Right ventricle myocardium superior (tissue), 1 donor: ENCODE results near the gene SOX6. TPM values are rescaled to one million over a fixed set of nuclear protein-coding genes. Genes with fewer than 3 reads are reported as not detected.
"Not testable (repeated sequence)": the region's sequence is repeated elsewhere in the genome, so short reads cannot be mapped to it uniquely, and the experiment has no call there.

Experiments
- ATAC-seq: fragments of 200-7000 bp; cut with Tn5 transposase; one replicate; pipeline ENCODE4 v1.9.1; 2020; ENCODE audit warnings: mild to moderate bottlenecking; ENCODE audit not compliant: poor library complexity
- DNase-seq: peaks from one replicate; pipeline ENCODE4 v3.0.0-alpha.2; 2020
- intact Hi-C: fragments of 100-400 bp; cut with DNase I; formaldehyde crosslinking; loops from one replicate; pipeline ENCODE4 v1.11.2; 2022
- total RNA-seq: library from RNA; stranded (reverse); fragmentation: NEBNext Ultra II Directional; extraction: Animal tissue kit (Norgen Biotek cat#: 25700); gene quantifications from one replicate; pipeline ENCODE4 v1.2.1, GENCODE V29; 2021
- donor health status: DM: no; HTN: yes; CAD: no; lungs with severe emphysema.

The SOX6 gene
- total RNA-seq, 1 donor from 2014 or later, result 15.8 TPM

GRCh38 chr11:15940462-15941205, 415.7 kb downstream of the SOX6 start:
- DNase-seq (no peak), ATAC-seq (no peak)
- intact Hi-C loops, result no loop called here

GRCh38 chr11:15938983-15939382, 417.4 kb downstream of the SOX6 start:
- ATAC-seq (no peak), DNase-seq (no peak)
- intact Hi-C loops, result no loop called here

- ATAC-seq, result no peak
- intact Hi-C loops, result no loop called here
- no peak for DNase-seq
Measured at GRCh38 chr11:15938121-15938611, 418.2 kb downstream of the SOX6 start.

GRCh38 chr11:15937601-15938120, 418.7 kb downstream of the SOX6 start:
- ATAC-seq (no peak), DNase-seq (no peak)
- intact Hi-C loops, result no loop called here

GRCh38 chr11:15936011-15936410, 420.3 kb downstream of the SOX6 start:
- intact Hi-C loops, result no loop called here
- no peak for ATAC-seq
- no peak for DNase-seq

- no peak for ATAC-seq
- no peak for DNase-seq
Measured at GRCh38 chr11:15935373-15935772, 421.0 kb downstream of the SOX6 start.

GRCh38 chr11:15933886-15934625, 422.3 kb downstream of the SOX6 start:
- no peak for ATAC-seq
- no peak for DNase-seq
- intact Hi-C loops, result no loop called here

More at GRCh38 chr11:15935373-15935772, 421.0 kb downstream of the SOX6 start:
- intact Hi-C loops, result no loop called here

- intact Hi-C loops, result no loop called here
- no peak for DNase-seq
- no peak for ATAC-seq
Measured at GRCh38 chr11:15932417-15932816, 423.9 kb downstream of the SOX6 start.

- ATAC-seq (no peak), DNase-seq (no peak)
- intact Hi-C loops, result no loop called here
Measured at GRCh38 chr11:15931497-15931896, 424.8 kb downstream of the SOX6 start.

- intact Hi-C loops, result no loop called here
- DNase-seq, result no peak
- no peak for ATAC-seq
Measured at GRCh38 chr11:15930442-15931025, 425.8 kb downstream of the SOX6 start.

GRCh38 chr11:15929371-15929901, 426.9 kb downstream of the SOX6 start:
- intact Hi-C loops, result no loop called here
- DNase-seq (no peak), ATAC-seq (no peak)

GRCh38 chr11:15927864-15928217, 428.5 kb downstream of the SOX6 start:
- intact Hi-C loops, result no loop called here

GRCh38 chr11:15927196-15927863, 429.0 kb downstream of the SOX6 start:
- intact Hi-C loops, result no loop called here
- DNase-seq (no peak), ATAC-seq (no peak)

More at GRCh38 chr11:15927864-15928217, 428.5 kb downstream of the SOX6 start:
- peak; percentile 39 for ATAC-seq
- DNase-seq, result no peak

- ATAC-seq (no peak), DNase-seq (no peak)
- intact Hi-C loops, result no loop called here
Measured at GRCh38 chr11:15926071-15926470, 430.3 kb downstream of the SOX6 start.

- no peak for ATAC-seq
- intact Hi-C loops, result no loop called here
- DNase-seq, result no peak
Measured at GRCh38 chr11:15923183-15923582, 433.2 kb downstream of the SOX6 start.

GRCh38 chr11:15922745-15923144, 433.6 kb downstream of the SOX6 start:
- ATAC-seq, DNase-seq, intact Hi-C loops: not testable (repeated sequence)

- DNase-seq (peak; percentile 58), ATAC-seq (peak; percentile 92)
- intact Hi-C loops, result no loop called here
Measured at GRCh38 chr11:15920856-15921629, 435.3 kb downstream of the SOX6 start.

GRCh38 chr11:15918674-15919073, 437.7 kb downstream of the SOX6 start:
- ATAC-seq, result no peak
- intact Hi-C loops, result no loop called here
- no peak for DNase-seq
